Lower leg skin (tissue), 4 donors: ENCODE data around the gene SRRM3. TPM values are rescaled to one million over a fixed set of nuclear protein-coding genes. Genes with fewer than 3 reads are reported as not detected.
"Not testable (repeated sequence)": the region's sequence is repeated elsewhere in the genome, so short reads cannot be mapped to it uniquely, and the experiment has no call there.

Source experiments
- DNase-seq, 2 donors: peaks; one replicate each; pipeline ENCODE4 v3.0.0-alpha.2; 2019; ENCODE audit warnings: low spot score in 2 of 2
- H3K4me3 ChIP-seq: fragments of 200-600 bp; sonication (generic); 2 replicates; pipeline ENCODE4 v1.5.1; 2017; ENCODE audit warnings: mild to moderate bottlenecking, low read depth; ENCODE audit not compliant: poor library complexity, severe bottlenecking
- CTCF ChIP-seq, 3 donors: fragments of 450-650 bp; IDR thresholded peaks; one replicate each; pipeline ENCODE4 v1.5.1; 2016; ENCODE audit warnings: antibody characterized with exemption in 3 of 3, mild to moderate bottlenecking in 3 of 3, moderate library complexity in 2 of 3
- POLR2A ChIP-seq, 2 donors: fragments of 450-650 bp; IDR thresholded peaks; one replicate each; pipeline ENCODE4 v1.6.1; 2016 to 2017; ENCODE audit warnings: antibody characterized with exemption in 2 of 2, mild to moderate bottlenecking in 1 of 2, moderate library complexity in 1 of 2
- WGBS, 2 donors: methylation state at CpG; one replicate each; pipeline ENCODE4 v1.1.5; 2018; 5-methylcytosine and 5-hydroxymethylcytosine counted together
- intact Hi-C: fragments of 100-400 bp; cut with DNase I; formaldehyde crosslinking; loops from one replicate; pipeline ENCODE4 v1.15.0; 2023; ENCODE audit warnings: low total_unique reads
- total RNA-seq, 4 donors: library from RNA; depleted of rRNA; stranded (reverse); fragments of >200 nt; gene quantifications; one replicate each; pipeline ENCODE4 v1.1.0, GENCODE V29; 2016

SRRM3 gene
- total RNA-seq, 4 donors from 2014 or later: 7.5 to 12.3 (median 9.4) TPM

DNA sequence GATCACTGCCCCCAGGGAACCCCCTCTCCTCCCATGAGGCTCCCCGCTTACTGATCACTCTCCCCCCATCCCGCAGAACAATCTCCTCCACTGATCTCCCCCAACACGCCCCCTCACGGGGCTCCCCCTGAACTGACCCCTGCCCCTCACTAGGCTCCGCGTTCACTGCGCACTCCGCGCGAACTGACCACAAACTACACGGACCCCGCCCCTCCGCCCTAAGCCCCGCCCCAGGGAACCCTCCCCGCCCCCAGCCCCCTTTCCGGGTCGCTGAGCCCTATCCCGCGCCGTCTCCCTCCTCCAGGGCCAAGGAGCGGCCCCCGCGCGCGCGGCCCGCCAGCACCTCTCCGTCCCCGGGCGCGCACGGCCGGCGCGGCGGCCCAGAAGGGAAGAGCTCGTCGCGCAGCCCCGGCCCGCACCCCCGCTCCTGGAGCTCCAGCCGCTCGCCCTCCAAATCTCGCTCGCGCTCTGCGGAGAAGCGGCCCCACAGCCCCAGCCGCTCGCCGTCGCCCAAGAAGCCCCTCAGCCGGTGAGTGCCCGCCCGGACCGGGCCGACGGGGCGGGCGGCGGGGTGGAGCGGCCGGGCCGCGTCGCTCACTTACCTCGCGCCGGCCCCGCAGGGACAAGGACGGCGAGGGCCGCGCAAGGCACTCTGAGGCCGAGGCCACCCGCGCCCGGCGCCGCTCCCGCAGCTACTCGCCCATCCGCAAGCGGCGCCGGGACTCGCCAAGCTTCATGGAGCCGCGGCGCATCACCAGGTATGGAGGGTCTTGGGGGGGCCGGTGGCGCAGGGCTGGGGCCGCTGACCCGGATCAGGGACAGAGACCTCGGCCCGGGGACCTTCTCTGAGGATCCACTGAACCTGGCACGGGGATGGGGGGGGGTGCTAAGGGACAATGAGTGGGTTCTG lies 80.9 kb downstream of the SRRM3 start:
- intact Hi-C loops: no loop called here
- WGBS, 2 donors: 9 to 13% methylated on average over 16 to 26 of the region's 98 CpGs
- TF ChIP-seq POLR2A (IDR thresholded peaks at IDR 0.05): no peak
- TF ChIP-seq CTCF (IDR thresholded peaks at IDR 0.05): no peak
- peak overlapping the region; percentile 36 for H3K4me3 ChIP-seq
- no peak for DNase-seq

GRCh38 chr7:76283254-76284159 lies 81.8 kb downstream of the SRRM3 start:
- intact Hi-C loops: no loop called here
- no peak overlapping the region for H3K4me3 ChIP-seq
- WGBS, 2 donors: 78 to 82% methylated on average over 13 to 17 of the region's 17 CpGs
- no peak for DNase-seq
- no peak for TF ChIP-seq POLR2A (IDR thresholded peaks at IDR 0.05)

GRCh38 chr7:76285604-76286374 lies 84.1 kb downstream of the SRRM3 start:
- no peak overlapping the region for H3K4me3 ChIP-seq
- TF ChIP-seq CTCF (IDR thresholded peaks at IDR 0.05): no peak
- TF ChIP-seq POLR2A (IDR thresholded peaks at IDR 0.05): no peak
- DNase-seq: no peak
- 80 to 91% methylated on average over 20 to 29 of the region's 29 CpGs for WGBS, 2 donors
- intact Hi-C loops: no loop called here

- DNase-seq: no peak
- 88 to 91% methylated on average over 16 of the region's 16 CpGs for WGBS, 2 donors
- H3K4me3 ChIP-seq: no peak overlapping the region
- TF ChIP-seq POLR2A (IDR thresholded peaks at IDR 0.05) (no peak), CTCF (IDR thresholded peaks at IDR 0.05) (no peak)
- intact Hi-C loops: no loop called here
Observed at GRCh38 chr7:76286842-76287403, 85.2 kb downstream of the SRRM3 start.

GRCh38 chr7:76290847-76291350 lies 89.2 kb downstream of the SRRM3 start:
- intact Hi-C loops, H3K4me3 ChIP-seq: not testable (repeated sequence)

More at GRCh38 chr7:76290847-76291350, 89.2 kb downstream of the SRRM3 start:
- not testable (repeated sequence) for DNase-seq
- WGBS, 2 donors: 65 to 73% methylated on average over 6 of the region's 6 CpGs
